ENCODE results near the gene CRY2.
"Not testable (repeated sequence)": the region's sequence is repeated elsewhere in the genome, so short reads cannot be mapped to it uniquely, and the experiment has no call there.

Gene CRY2

GRCh38 chr11:45817191-45817590 is 30.1 kb upstream of the CRY2 start:
- H3K27me3 ChIP-seq = no peaks in the 10 kb centered on the region
- no peak overlapping the region for H3K4me2 ChIP-seq
- peaks cover 0 to 9% (median 2%) of the 10 kb centered on the region in 10 experiments; a peak in 8 of 20 replicates for H3K4me1 ChIP-seq
- H3K9me3 ChIP-seq (replicated peaks in 1 of 11) = no peaks in the 10 kb centered on the region; a peak in 1 of 22 replicates
- TF ChIP-seq Cebpa-rat (IDR thresholded peaks at IDR 0.05) = no peak
- H4K20me1 ChIP-seq = peaks cover 0 to 12% (median 8%) of the 10 kb centered on the region in 11 experiments; a peak in 13 of 22 replicates
- peaks cover 0 to 7% (median 5%) of the 10 kb centered on the region in 11 experiments; a peak in 15 of 22 replicates for H3K36me3 ChIP-seq
- no peak overlapping the region for H3K4me3 ChIP-seq
- H3K9ac ChIP-seq = no peak overlapping the region
- H3K27ac ChIP-seq = no peak overlapping the region

- H4K20me1 ChIP-seq = no peaks in the 10 kb centered on the region
- H3K27ac ChIP-seq = no peak overlapping the region
- H3K9me3 ChIP-seq (replicated peaks in 1 of 11) = no peaks in the 10 kb centered on the region; a peak in 1 of 22 replicates
- H3K27me3 ChIP-seq = no peaks in the 10 kb centered on the region
- no peaks in the 10 kb centered on the region for H3K36me3 ChIP-seq
- H3K4me2 ChIP-seq = no peak overlapping the region
- peaks cover 5 to 14% (median 12%) of the 10 kb centered on the region in 10 experiments; a peak in 16 of 20 replicates for H3K4me1 ChIP-seq
- H3K4me3 ChIP-seq = no peak overlapping the region
- no peak for TF ChIP-seq Cebpa-rat (IDR thresholded peaks at IDR 0.05)
- no peak overlapping the region for H3K9ac ChIP-seq
Measured at GRCh38 chr11:45818961-45819605, 28.2 kb upstream of the CRY2 start.

GRCh38 chr11:45820211-45820857 is 26.9 kb upstream of the CRY2 start:
- Histone ChIP-seq H3K36me3 (no peaks in the 10 kb centered on the region), H3K4me3 (no peak overlapping the region), H3K9me3 (replicated peaks in 1 of 11) (no peaks in the 10 kb centered on the region; a peak in 1 of 22 replicates), H4K20me1 (no peaks in the 10 kb centered on the region), H3K9ac (no peak overlapping the region), H3K27me3 (no peaks in the 10 kb centered on the region), H3K4me2 (no peak overlapping the region), H3K27ac (no peak overlapping the region), H3K4me1 (peaks cover 5 to 21% (median 16%) of the 10 kb centered on the region in 10 experiments; a peak in 16 of 20 replicates)
- no peak for TF ChIP-seq Cebpa-rat (IDR thresholded peaks at IDR 0.05)

- not testable (repeated sequence) for H3K27me3 ChIP-seq
Measured at GRCh38 chr11:45826492-45826891, 20.8 kb upstream of the CRY2 start.

GRCh38 chr11:45827123-45827522 is 20.2 kb upstream of the CRY2 start:
- H4K20me1 ChIP-seq = no peaks in the 10 kb centered on the region
- no peaks in the 10 kb centered on the region for H3K27me3 ChIP-seq
- peaks cover 0 to 7% (median 4%) of the 10 kb centered on the region in 11 experiments; a peak in 4 of 22 replicates for H3K9me3 ChIP-seq (replicated peaks in 1 of 11)
- no peaks in the 10 kb centered on the region for H3K36me3 ChIP-seq
- H3K4me2 ChIP-seq = no peak overlapping the region
- TF ChIP-seq Cebpa-rat (IDR thresholded peaks at IDR 0.05) = no peak
- no peak overlapping the region for H3K27ac ChIP-seq
- H3K4me1 ChIP-seq = peaks cover 5 to 21% (median 16%) of the 10 kb centered on the region in 10 experiments; a peak in 16 of 20 replicates
- no peak overlapping the region for H3K9ac ChIP-seq
- no peak overlapping the region for H3K4me3 ChIP-seq

More at GRCh38 chr11:45826492-45826891, 20.8 kb upstream of the CRY2 start:
- not testable (repeated sequence) for H3K9me3 ChIP-seq (replicated peaks in 1 of 11); H3K4me3 ChIP-seq; H3K27ac ChIP-seq; H3K9ac ChIP-seq; H4K20me1 ChIP-seq; H3K36me3 ChIP-seq; H3K4me2 ChIP-seq
- H3K4me1 ChIP-seq = peaks cover 5 to 21% (median 16%) of the 10 kb centered on the region in 10 experiments; a peak in 16 of 20 replicates

- TF ChIP-seq Cebpa-rat (IDR thresholded peaks at IDR 0.05) = no peak
- H3K9me3 ChIP-seq (replicated peaks in 1 of 11) = peaks cover 0 to 7% (median 4%) of the 10 kb centered on the region in 11 experiments; a peak in 4 of 22 replicates
- H3K27ac ChIP-seq = no peak overlapping the region
- H3K4me2 ChIP-seq = no peak overlapping the region
- no peaks in the 10 kb centered on the region for H4K20me1 ChIP-seq
- peaks cover 1 to 13% (median 6%) of the 10 kb centered on the region in 10 experiments; a peak in 17 of 20 replicates for H3K4me1 ChIP-seq
- H3K27me3 ChIP-seq = no peaks in the 10 kb centered on the region
- no peaks in the 10 kb centered on the region for H3K36me3 ChIP-seq
- no peak overlapping the region for H3K4me3 ChIP-seq
- no peak overlapping the region for H3K9ac ChIP-seq
Measured at GRCh38 chr11:45828996-45829395, 18.3 kb upstream of the CRY2 start.

GRCh38 chr11:45830596-45830995 is 16.7 kb upstream of the CRY2 start:
- Histone ChIP-seq H3K27me3 (no peaks in the 10 kb centered on the region), H3K9ac (no peak overlapping the region), H4K20me1 (no peaks in the 10 kb centered on the region), H3K4me2 (no peak overlapping the region), H3K9me3 (replicated peaks in 1 of 11) (peaks cover 0 to 7% (median 4%) of the 10 kb centered on the region in 11 experiments; a peak in 4 of 22 replicates), H3K27ac (no peak overlapping the region), H3K4me3 (no peak overlapping the region), H3K36me3 (no peaks in the 10 kb centered on the region), H3K4me1 (peaks cover 0 to 21% (median 7%) of the 10 kb centered on the region in 10 experiments; a peak in 10 of 20 replicates)
- no peak for TF ChIP-seq Cebpa-rat (IDR thresholded peaks at IDR 0.05)

GRCh38 chr11:45832811-45833441 is 14.3 kb upstream of the CRY2 start:
- Histone ChIP-seq H3K36me3 (no peaks in the 10 kb centered on the region), H3K9ac (no peak overlapping the region), H3K9me3 (replicated peaks in 1 of 11) (no peaks in the 10 kb centered on the region), H3K4me3 (no peak overlapping the region), H4K20me1 (no peaks in the 10 kb centered on the region), H3K4me1 (peaks cover 0 to 21% (median 7%) of the 10 kb centered on the region in 10 experiments; a peak in 10 of 20 replicates), H3K27me3 (no peaks in the 10 kb centered on the region), H3K4me2 (no peak overlapping the region), H3K27ac (no peak overlapping the region)
- no peak for TF ChIP-seq Cebpa-rat (IDR thresholded peaks at IDR 0.05)

- no peak for TF ChIP-seq Cebpa-rat (IDR thresholded peaks at IDR 0.05)
- Histone ChIP-seq H3K4me2 (no peak overlapping the region), H3K27ac (no peak overlapping the region)
Measured at GRCh38 chr11:45833761-45834160, 13.5 kb upstream of the CRY2 start.

More at GRCh38 chr11:45833761-45834160, 13.5 kb upstream of the CRY2 start:
- H3K4me1 ChIP-seq = peaks cover 0 to 21% (median 7%) of the 10 kb centered on the region in 10 experiments; a peak in 10 of 20 replicates
- no peak overlapping the region for H3K4me3 ChIP-seq
- H3K9ac ChIP-seq = no peak overlapping the region
- no peaks in the 10 kb centered on the region for H3K27me3 ChIP-seq
- H3K9me3 ChIP-seq (replicated peaks in 1 of 11) = no peaks in the 10 kb centered on the region
- H3K36me3 ChIP-seq = no peaks in the 10 kb centered on the region
- no peaks in the 10 kb centered on the region for H4K20me1 ChIP-seq
